ENCODE measurements around the gene SYNGR2.

The SYNGR2 gene

GRCh38 chr17:78141437-78142118, 26.8 kb upstream of the SYNGR2 start:
- intact Hi-C loops (cut with DNase I): no loop called here
- DNase-seq: peak in 1 of 10 donors; percentile 75

DNA sequence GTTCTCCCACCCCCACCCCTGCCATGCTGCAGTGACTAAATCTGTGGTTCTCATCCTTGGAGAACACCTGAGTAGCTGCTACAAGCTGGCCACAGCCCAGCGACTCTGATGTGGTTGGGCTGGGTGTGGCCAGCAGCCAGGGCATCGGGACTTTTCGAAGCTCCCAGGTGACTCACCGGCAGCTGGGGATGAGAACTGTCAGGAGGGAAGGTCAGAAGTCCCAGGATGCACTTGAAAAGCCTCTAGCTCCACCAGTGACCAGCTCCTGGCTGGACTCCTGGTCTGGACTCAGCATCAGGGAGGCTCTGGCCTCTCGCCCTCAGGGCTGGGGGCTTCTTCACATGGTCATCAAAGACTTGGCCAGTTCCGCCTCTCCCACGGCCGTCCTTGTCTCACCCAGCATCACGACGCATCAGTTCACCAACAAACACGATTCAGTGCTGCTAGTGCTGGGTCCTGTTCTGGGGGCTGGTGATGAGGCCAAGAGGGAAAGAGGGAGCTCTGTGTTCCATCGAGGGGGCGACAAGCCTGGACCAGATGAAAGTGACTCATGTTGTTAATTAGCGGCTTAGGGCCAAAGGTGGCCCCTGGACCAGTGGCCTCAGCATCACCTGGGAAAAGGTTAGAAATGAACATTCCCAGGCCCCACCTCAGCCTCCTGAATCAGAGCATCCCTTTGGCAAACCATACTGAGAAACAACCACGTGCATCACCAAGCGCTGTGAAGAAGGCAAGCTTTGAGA, 26.1 kb upstream of the SYNGR2 start:
- intact Hi-C loops (cut with DNase I): no loop called here
- DNase-seq: no peak

DNA sequence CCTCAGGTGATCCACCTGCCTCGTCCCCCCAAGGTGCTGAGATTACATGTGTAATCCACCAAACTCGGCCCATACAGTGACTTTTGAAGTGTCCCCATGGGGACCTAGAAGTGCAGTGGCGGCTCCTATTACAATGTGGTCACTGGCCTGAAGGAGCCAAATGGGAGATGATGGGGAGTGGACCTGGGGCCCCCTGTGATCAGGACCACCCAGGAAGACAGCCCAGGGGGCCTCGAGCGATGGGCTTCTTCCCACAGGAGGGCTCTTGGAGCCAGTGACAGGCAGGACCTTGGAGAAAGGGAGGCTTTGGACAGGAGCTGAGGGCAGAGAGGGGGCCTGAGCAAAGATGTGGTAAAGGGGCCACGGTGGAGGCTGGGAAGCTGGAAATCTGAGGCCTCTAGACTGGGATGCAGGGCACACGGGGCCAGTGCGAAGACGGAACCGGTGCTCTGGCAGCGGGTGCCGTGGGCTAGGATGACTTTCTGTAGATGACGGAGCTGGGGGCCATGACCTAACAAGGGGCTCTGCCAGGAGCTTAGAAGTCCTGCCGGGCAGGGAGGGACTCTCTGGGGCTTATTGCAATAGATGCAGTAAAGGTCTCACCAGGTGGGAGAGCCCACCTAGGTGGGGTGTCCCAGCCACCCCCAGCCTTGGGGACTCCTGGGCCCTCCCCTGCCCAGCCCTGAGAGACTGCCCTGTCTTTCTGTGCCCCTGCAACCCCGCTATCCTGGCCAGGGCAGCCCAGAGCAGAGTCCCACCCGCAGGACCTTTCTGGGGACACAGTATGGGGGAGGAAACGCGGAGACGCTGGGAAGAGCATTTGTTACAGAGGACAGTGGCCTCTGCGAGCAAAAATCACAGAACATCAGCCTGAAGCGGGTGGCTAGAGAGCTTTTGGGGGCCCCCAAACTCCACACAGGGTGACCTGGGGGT, 24.9 kb upstream of the SYNGR2 start:
- intact Hi-C loops (cut with DNase I): no loop called here
- DNase-seq: no peak

DNA sequence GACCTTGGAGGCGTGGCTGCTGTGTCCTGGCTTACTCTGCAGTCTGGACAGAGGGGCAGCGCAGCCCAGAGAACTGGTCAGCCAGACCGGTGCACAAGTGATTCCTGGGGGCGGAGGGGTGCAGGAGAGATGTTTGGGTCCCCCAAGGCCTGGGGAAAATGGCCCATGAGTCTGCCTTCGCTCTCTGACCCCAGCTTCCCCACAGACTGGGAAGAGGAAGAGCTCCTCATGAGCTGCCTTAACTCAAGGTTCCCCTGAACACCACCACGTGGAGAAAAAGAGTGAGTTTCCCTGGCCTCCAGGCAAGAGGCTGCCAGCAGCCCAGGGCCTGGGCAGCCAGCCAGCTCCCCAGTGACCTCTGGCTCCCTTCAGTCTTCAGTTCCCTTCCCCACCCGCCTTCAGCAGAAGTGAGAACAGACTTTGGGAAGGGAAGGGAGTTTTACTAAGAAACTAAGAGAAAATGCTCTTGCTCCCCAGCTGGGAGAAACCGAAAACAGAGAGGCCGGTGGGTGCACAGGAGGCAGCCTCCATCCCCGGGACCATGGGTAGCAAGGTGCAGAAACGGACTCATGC, 24.1 kb upstream of the SYNGR2 start:
- DNase-seq: peak; percentile 43 to 94 (median 60)
- intact Hi-C loops (cut with DNase I): no loop called here

- intact Hi-C loops (cut with DNase I): no loop called here
- peak; percentile 28 to 92 (median 44) for DNase-seq
Measured at GRCh38 chr17:78144736-78145641, 23.4 kb upstream of the SYNGR2 start.

DNA sequence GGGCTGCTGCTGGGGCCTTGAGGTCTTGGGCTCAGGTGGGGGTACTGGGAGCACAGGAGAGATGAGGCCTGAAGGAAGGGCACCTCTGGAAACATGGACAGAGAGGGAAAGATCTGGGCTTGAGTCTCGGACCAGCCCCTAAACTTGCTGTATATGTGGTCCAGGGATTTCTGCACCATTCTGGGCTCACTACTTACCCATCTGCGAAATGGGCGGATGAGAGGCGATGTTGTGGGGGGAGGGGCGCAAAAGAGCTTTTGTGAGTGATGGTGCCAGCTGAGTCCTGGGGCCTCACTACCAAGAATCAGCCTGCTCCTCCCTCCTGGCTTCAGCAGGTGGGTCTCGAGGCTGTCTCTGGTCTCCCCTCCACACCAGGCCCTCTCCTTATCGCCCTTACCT, 21.9 kb upstream of the SYNGR2 start:
- intact Hi-C loops (cut with DNase I): no loop called here
- DNase-seq: no peak

- intact Hi-C loops (cut with DNase I): no loop called here
- DNase-seq: no peak
Measured at GRCh38 chr17:78146881-78147280, 21.5 kb upstream of the SYNGR2 start.

DNA sequence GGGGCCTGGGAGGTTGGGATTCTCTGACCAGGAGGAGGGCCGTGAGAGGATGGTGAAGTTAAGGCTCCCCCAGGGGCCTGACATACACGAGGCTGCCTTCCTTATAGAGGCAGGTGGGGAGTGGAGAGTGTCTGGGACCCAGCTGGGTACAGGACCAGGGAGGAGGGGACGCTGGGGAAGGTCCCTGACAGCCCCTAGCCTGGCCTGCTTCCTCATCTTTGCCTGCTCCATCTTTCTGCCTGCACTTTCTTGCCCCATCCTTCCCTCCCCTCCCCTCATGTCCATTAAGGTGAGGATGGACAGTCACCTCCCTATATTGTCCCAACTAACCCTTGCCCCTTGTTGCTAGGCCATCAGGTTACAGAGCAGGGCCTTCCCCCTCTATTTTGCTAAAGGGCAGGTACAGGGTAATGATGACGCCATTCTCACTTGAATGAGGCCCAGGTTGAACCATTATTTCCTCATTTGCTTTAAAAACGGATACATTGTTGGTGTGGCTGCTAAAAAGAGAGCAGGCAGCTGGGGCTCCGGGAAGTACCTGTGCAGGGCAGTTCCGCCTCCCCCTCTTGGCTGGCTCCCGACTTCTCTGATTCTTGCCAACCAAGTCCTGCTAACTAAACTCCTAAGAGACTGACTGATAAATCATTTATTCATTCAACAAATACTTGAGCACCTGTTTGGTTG, 20.9 kb upstream of the SYNGR2 start:
- intact Hi-C loops (cut with DNase I): no loop called here

DNA sequence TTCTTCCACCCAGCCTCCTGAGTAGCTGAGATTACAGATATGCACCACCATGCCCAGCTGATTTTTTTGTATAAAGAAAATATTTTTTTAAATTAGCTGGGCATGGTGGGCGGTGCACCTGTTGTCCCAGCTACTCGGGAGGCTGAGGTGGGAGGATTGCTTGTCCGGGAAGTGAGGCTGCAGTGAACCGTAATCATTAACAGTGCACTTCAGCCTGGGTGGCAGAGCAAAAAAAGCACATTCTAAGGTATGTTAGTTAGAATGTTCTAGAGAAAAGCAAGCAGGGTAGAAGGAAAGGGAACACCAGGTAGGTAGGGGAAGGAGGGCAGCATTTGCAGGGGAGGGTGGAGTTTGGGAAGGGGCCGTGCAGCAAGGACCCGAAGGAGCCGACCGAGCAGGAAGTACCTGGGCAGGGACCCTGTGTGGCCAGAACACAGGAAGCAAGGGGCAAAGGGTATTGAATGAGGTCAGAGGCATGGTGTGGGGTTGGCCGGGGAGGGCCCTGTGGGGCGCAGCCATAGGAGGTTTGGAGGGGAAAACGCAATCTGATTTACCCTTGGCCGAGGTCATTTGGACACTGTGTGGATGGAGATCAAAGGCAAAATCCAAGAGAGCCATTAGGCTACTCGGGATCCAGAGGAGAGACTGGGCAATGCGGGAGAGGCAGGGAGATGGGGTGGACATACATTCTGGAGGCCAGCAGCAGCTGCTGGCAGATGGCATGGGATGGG, 19.9 kb upstream of the SYNGR2 start:
- no peak for DNase-seq
- intact Hi-C loops (cut with DNase I): no loop called here

More for the DNA sequence above, 20.9 kb upstream of the SYNGR2 start:
- DNase-seq: no peak

GRCh38 chr17:78151514-78152008, 16.8 kb upstream of the SYNGR2 start:
- DNase-seq: no peak
- intact Hi-C loops (cut with DNase I): no loop called here

- DNase-seq: no peak
- intact Hi-C loops (cut with DNase I): no loop called here
Measured at GRCh38 chr17:78154903-78155811, 13.2 kb upstream of the SYNGR2 start.

DNA sequence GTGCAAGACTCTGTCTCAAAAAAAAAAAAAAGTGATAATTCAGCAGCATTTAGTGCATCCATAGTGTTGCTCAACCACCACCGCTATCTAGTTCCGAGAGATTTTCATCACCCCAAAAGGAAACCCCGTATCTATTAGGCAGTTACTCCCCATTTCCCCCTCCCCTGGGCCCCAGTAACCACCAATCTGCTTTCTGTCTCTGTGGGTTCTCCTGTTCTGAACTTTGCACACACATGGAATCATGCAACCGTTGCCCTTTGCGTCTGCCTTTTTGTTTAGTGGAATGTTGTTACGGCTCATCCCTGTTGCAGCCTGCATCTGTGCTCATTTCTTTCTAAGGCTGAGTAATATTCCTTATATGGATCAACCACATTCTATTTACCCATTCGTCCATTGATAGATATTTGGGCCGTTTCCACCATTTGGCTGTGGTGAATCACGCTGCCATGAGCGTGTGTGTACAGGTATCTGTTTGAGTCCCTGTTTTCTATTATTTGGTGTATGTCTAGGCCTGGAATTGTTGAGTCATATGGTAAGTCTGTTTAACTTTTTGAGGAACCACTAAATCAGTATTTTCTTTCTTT, 8.7 kb upstream of the SYNGR2 start:
- no peak for DNase-seq
- intact Hi-C loops (cut with DNase I): no loop called here

- no peak for DNase-seq
- intact Hi-C loops (cut with DNase I): no loop called here
Measured at GRCh38 chr17:78163881-78164747, 4.3 kb upstream of the SYNGR2 start.

GRCh38 chr17:78164748-78165607, 3.4 kb upstream of the SYNGR2 start:
- intact Hi-C loops (cut with DNase I): no loop called here
- DNase-seq: no peak

GRCh38 chr17:78166416-78166815, 2.0 kb upstream of the SYNGR2 start:
- DNase-seq: no peak
- intact Hi-C loops (cut with DNase I): no loop called here
